D721Med (cell line): ENCODE results near the gene KANK4.

Experiments used
- DNase-seq: peaks from one replicate; pipeline ENCODE4 v3.0.0; 2011; ENCODE audit warnings: low spot score; ENCODE audit not compliant: insufficient read length
- FAIRE-seq: peaks from 2 replicates; lab custom pipeline; 2011; peaks lifted over from hg19 to GRCh38; lab: Jason Lieb, UNC
- CTCF ChIP-seq: IDR thresholded peaks from 2 replicates; pipeline ENCODE4 v1.5.1; 2012; ENCODE audit warnings: mild to moderate bottlenecking, control low read depth; ENCODE audit not compliant: insufficient read depth; ENCODE audit errors: missing control alignments

Gene KANK4

GRCh38 chr1:62230718-62231117 is 88.5 kb downstream of the KANK4 start:
- no peak for TF ChIP-seq CTCF
- no peak for DNase-seq
- FAIRE-seq: no peak

DNA sequence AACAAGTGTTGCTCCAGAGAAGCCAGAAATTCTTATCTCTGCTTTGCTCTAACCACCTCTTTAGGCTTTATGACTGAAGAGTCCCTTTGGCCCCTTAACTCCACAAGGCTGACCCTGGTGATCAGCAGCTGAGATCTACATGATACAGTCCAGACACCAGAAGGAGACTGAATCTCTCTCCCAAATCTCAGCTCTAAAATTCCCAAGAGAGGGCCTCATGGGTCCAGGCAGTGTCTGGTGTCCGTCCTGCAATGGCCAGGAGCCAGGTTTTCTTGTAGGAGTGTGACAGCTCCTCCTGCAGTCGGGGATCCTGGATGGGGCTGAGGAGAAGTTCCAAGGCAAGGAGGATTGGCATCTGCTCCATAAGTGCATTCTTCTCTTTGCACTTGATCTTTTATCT is 89.3 kb downstream of the KANK4 start:
- DNase-seq (no peak), FAIRE-seq (no peak)
- no peak for TF ChIP-seq CTCF

- no peak for TF ChIP-seq CTCF
- no peak for FAIRE-seq
Observed at GRCh38 chr1:62229468-62229867, 89.8 kb downstream of the KANK4 start.

DNA sequence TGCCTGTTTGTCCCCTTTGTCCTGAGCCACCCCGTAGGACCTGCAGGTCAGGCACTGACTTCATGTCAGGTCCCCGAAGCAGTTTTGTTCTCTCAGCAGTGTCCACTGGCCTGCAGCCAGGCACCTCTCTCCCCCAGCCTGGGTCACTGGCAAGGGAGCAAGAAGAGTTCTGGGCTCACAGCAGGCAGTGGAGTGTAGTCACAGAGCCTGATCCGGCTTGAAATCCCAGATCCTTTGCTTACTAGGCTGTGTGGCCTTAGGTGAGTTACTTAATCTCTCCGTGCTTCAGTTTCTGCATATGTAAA is 90.4 kb downstream of the KANK4 start:
- DNase-seq (no peak), FAIRE-seq (no peak)
- TF ChIP-seq CTCF: no peak

More at GRCh38 chr1:62229468-62229867, 89.8 kb downstream of the KANK4 start:
- no peak for DNase-seq

- FAIRE-seq (no peak), DNase-seq (no peak)
- no peak for TF ChIP-seq CTCF
Observed at GRCh38 chr1:62228136-62228882, 90.9 kb downstream of the KANK4 start.

- no peak for DNase-seq
- TF ChIP-seq CTCF: no peak
- no peak for FAIRE-seq
Observed at GRCh38 chr1:62227496-62227895, 91.7 kb downstream of the KANK4 start.

- TF ChIP-seq CTCF: no peak
- FAIRE-seq (no peak), DNase-seq (no peak)
Observed at GRCh38 chr1:62224182-62224581, 95.1 kb downstream of the KANK4 start.
